SK-N-SH treated with all-trans-retinoic acid at 6 μM for 48 hours (cell line): ENCODE measurements around the gene CXCR6.

Experiments used
- ATAC-seq: fragments of 200-7000 bp; cut with Tn5 transposase; 3 replicates; pipeline ENCODE4 v1.9.1; 2020; ENCODE audit warnings: mild to moderate bottlenecking, moderate library complexity
- ARNTL ChIP-seq: fragments of 450-650 bp; formaldehyde crosslinking; IDR thresholded peaks from 2 replicates; pipeline ENCODE4 v1.5.0; 2020; ENCODE audit warnings: low read depth, mild to moderate bottlenecking, moderate library complexity, borderline replicate concordance
- BACH2 ChIP-seq: fragments of 250-450 bp; sonication (Bioruptor Pico); IDR thresholded peaks from 2 replicates; pipeline ENCODE4 v1.9.0; 2021; ENCODE audit warnings: mild to moderate bottlenecking, borderline replicate concordance
- CREB5 ChIP-seq: fragments of 250-450 bp; sonication (Bioruptor Pico); IDR thresholded peaks from 2 replicates; pipeline ENCODE4 v1.5.1; 2020; ENCODE audit warnings: low read depth, mild to moderate bottlenecking, moderate library complexity
- CSDC2 ChIP-seq: fragments of 250-450 bp; sonication (Bioruptor Pico); IDR thresholded peaks from 2 replicates; pipeline ENCODE4 v1.5.0; 2020; ENCODE audit warnings: mild to moderate bottlenecking, moderate library complexity
- CSRNP3 ChIP-seq: fragments of 250-450 bp; sonication (Bioruptor Pico); IDR thresholded peaks from 2 replicates; pipeline ENCODE4 v1.5.1; 2021; ENCODE audit warnings: mild to moderate bottlenecking, moderate library complexity
- ESRRG ChIP-seq: fragments of 250-450 bp; sonication (Bioruptor Pico); IDR thresholded peaks from 2 replicates; pipeline ENCODE4 v1.6.1; 2021; ENCODE audit warnings: mild to moderate bottlenecking
- GLIS3 ChIP-seq: fragments of 250-450 bp; sonication (Bioruptor Pico); IDR thresholded peaks from 2 replicates; pipeline ENCODE4 v1.5.0; 2020; ENCODE audit warnings: mild to moderate bottlenecking, moderate library complexity
- ISL1 ChIP-seq: fragments of 250-450 bp; sonication (Bioruptor Pico); IDR thresholded peaks from 2 replicates; pipeline ENCODE4 v2.1.2; 2022; ENCODE audit warnings: mild to moderate bottlenecking, moderate library complexity
- PATZ1 ChIP-seq: fragments of 250-450 bp; sonication (Bioruptor Pico); IDR thresholded peaks from 2 replicates; pipeline ENCODE4 v1.8.0; 2020; ENCODE audit warnings: mild to moderate bottlenecking, moderate library complexity, borderline replicate concordance
- POU6F1 ChIP-seq: fragments of 250-450 bp; sonication (Bioruptor Pico); IDR thresholded peaks from 2 replicates; pipeline ENCODE4 v1.8.0; 2021; ENCODE audit warnings: low read depth, mild to moderate bottlenecking, moderate library complexity, borderline replicate concordance
- PPARA ChIP-seq: fragments of 250-450 bp; sonication (Bioruptor Pico); IDR thresholded peaks from 2 replicates; pipeline ENCODE4 v1.5.0; 2020; ENCODE audit warnings: mild to moderate bottlenecking, borderline replicate concordance
- RARB ChIP-seq: fragments of 250-450 bp; sonication (Bioruptor Pico); IDR thresholded peaks from 2 replicates; pipeline ENCODE4 v1.8.0; 2021; ENCODE audit warnings: mild to moderate bottlenecking, moderate library complexity
- SNAI2 ChIP-seq: fragments of 250-450 bp; sonication (Bioruptor Pico); IDR thresholded peaks from 2 replicates; pipeline ENCODE4 v1.5.0; 2020; ENCODE audit warnings: mild to moderate bottlenecking, moderate library complexity
- TCF4 ChIP-seq: fragments of 250-450 bp; sonication (Bioruptor Pico); IDR thresholded peaks from 2 replicates; pipeline ENCODE4 v1.8.0; 2021; ENCODE audit warnings: mild to moderate bottlenecking, moderate library complexity, borderline replicate concordance
- TOX ChIP-seq: fragments of 250-450 bp; sonication (Bioruptor Pico); IDR thresholded peaks from 2 replicates; pipeline ENCODE4 v1.8.0; 2021; ENCODE audit warnings: mild to moderate bottlenecking, moderate library complexity, borderline replicate concordance
- TSHZ2 ChIP-seq: fragments of 250-450 bp; sonication (Bioruptor Pico); IDR thresholded peaks from 2 replicates; pipeline ENCODE4 v1.5.0; 2020; ENCODE audit warnings: mild to moderate bottlenecking, moderate library complexity
- ZC3H10 ChIP-seq: fragments of 250-450 bp; sonication (Bioruptor Pico); IDR thresholded peaks from 2 replicates; pipeline ENCODE4 v1.5.1; 2021; ENCODE audit warnings: mild to moderate bottlenecking, moderate library complexity
- ZFP3 ChIP-seq: fragments of 250-450 bp; sonication (Bioruptor Pico); IDR thresholded peaks from 2 replicates; pipeline ENCODE4 v1.5.0; 2020; ENCODE audit warnings: mild to moderate bottlenecking, moderate library complexity
- ZFP30 ChIP-seq: fragments of 450-650 bp; formaldehyde crosslinking; IDR thresholded peaks from 2 replicates; pipeline ENCODE4 v1.5.0; 2022; ENCODE audit warnings: mild to moderate bottlenecking, moderate library complexity
- ZNF565 ChIP-seq: fragments of 450-650 bp; formaldehyde crosslinking; conservative IDR thresholded peaks from 2 replicates; pipeline ENCODE4 v1.5.0; 2020; ENCODE audit warnings: low read depth, mild to moderate bottlenecking, moderate library complexity
- ZNF70 ChIP-seq: fragments of 450-650 bp; formaldehyde crosslinking; IDR thresholded peaks from 2 replicates; pipeline ENCODE4 v1.5.0; 2020; ENCODE audit warnings: mild to moderate bottlenecking, moderate library complexity
- ZNF8 ChIP-seq: fragments of 450-650 bp; formaldehyde crosslinking; IDR thresholded peaks from 2 replicates; pipeline ENCODE4 v1.5.0; 2020; ENCODE audit warnings: mild to moderate bottlenecking, moderate library complexity

The CXCR6 gene

GRCh38 chr3:45957586-45957985 is 14.3 kb downstream of the CXCR6 start:
- ATAC-seq, result no peak

GRCh38 chr3:45958321-45958791 is 15.1 kb downstream of the CXCR6 start:
- ATAC-seq, result no peak
- TF ChIP-seq TSHZ2 (CRISPR knock-in tag) (no peak), RARB (CRISPR knock-in tag) (no peak), GLIS3 (CRISPR knock-in tag) (no peak), POU6F1 (CRISPR knock-in tag) (no peak), ISL1 (CRISPR knock-in tag) (no peak), ZNF565 (CRISPR knock-in tag) (no peak), BACH2 (CRISPR knock-in tag) (no peak), ESRRG (no peak), SNAI2 (CRISPR knock-in tag) (no peak), ARNTL (CRISPR knock-in tag) (no peak), CSRNP3 (CRISPR knock-in tag) (no peak), ZNF8 (CRISPR knock-in tag) (no peak), TCF4 (CRISPR knock-in tag) (no peak), ZNF70 (CRISPR knock-in tag) (no peak)

More at GRCh38 chr3:45957586-45957985, 14.3 kb downstream of the CXCR6 start:
- no peak for TF ChIP-seq BACH2 (CRISPR knock-in tag)
- TF ChIP-seq POU6F1 (CRISPR knock-in tag), result no peak
- no peak for TF ChIP-seq ZC3H10
- TF ChIP-seq ZFP3 (CRISPR knock-in tag), result no peak
- TF ChIP-seq TOX (CRISPR knock-in tag), result no peak
- TF ChIP-seq ZFP30 (CRISPR knock-in tag), result no peak
- TF ChIP-seq RARB (CRISPR knock-in tag), result no peak
- no peak for TF ChIP-seq ZNF70 (CRISPR knock-in tag)
- TF ChIP-seq PPARA, result no peak
- TF ChIP-seq GLIS3 (CRISPR knock-in tag), result no peak
- no peak for TF ChIP-seq CSDC2 (CRISPR knock-in tag)
- TF ChIP-seq TCF4 (CRISPR knock-in tag), result no peak
- TF ChIP-seq ZNF8 (CRISPR knock-in tag), result no peak
- TF ChIP-seq PATZ1 (CRISPR knock-in tag), result no peak
- no peak for TF ChIP-seq CREB5 (CRISPR knock-in tag)
- TF ChIP-seq CSRNP3 (CRISPR knock-in tag), result no peak
- TF ChIP-seq SNAI2 (CRISPR knock-in tag), result no peak
- no peak for TF ChIP-seq ZNF565 (CRISPR knock-in tag)
